ENCODE measurements around the gene CCR5.

The CCR5 gene

DNA sequence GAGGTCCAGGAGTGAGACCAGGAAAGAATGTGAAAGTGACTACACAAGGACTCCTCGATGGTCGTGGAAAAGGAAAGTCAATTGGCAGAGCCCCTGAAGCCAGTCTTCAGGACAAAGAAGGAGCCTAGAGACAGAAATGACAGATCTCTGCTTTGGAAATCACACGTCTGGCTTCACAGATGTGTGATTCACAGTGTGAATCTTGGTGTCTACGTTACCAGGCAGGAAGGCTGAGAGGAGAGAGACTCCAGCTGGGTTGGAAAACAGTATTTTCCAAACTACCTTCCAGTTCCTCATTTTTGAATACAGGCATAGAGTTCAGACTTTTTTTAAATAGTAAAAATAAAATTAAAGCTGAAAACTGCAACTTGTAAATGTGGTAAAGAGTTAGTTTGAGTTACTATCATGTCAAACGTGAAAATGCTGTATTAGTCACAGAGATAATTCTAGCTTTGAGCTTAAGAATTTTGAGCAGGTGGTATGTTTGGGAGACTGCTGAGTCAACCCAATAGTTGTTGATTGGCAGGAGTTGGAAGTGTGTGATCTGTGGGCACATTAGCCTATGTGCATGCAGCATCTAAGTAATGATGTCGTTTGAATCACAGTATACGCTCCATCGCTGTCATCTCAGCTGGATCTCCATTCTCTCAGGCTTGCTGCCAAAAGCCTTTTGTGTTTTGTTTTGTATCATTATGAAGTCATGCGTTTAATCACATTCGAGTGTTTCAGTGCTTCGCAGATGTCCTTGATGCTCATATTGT lies 10.8 kb upstream of the CCR5 start:
- DNase-seq, result no peak

DNA sequence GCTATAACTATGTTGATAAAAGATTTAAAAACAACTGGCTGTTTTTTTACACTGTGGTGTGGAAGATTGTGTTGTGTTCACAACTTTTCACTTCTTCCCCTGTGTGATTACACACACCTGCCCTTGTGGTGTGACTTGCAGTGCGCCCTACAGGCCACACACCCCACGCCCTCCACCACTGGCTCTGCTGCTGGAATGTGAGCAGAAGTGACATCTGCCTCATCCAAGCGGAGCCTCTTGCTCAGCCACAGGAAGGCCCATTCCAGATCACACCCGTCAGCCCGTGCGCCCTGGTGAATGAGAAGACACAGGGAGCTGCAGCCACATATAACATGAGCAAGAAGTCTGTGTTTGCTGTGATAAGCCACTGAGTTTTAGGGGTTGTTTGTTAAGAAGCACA lies 9.8 kb upstream of the CCR5 start:
- no peak for DNase-seq

DNA sequence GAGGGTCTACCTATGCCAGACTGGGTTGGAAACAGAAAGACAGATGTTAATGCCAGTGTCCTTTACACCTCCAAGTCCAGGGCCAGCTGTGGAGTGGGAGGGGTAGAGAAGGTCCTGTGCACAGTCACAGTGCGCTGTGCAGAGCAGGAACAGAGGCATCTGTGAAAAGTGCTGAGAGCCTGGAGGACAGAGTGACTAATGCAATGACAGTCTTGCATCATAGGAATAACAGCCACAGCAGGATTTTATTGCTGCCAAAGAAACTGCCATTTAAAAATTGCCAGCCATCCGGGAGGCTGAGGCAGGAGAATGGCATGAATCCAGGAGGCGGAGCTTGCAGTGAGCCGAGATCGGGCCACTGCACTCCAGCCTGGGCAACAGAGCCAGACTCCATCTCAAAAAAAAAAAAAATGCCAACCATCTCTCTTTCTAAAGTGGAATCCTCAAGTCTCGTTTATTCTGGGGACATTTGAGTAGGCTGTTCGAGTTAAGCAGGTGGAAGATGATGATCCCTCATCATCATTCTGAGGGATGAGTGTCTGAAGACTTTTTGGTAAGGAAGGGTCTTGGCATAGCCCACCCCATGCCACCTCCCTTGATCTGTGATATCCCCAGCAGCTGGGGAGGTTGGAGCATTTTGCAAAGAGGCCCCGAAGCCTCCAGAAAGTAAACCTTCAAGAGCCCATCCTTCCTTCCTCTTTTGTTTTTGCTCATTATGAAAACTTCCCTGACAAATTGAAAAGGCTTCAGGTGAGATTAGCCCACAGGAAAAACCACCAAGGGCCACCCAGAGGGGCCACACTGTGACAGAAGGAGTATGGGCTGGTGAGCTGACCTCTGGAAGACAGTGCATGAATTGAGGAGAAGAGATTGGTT lies 9.1 kb upstream of the CCR5 start:
- no peak for DNase-seq

DNA sequence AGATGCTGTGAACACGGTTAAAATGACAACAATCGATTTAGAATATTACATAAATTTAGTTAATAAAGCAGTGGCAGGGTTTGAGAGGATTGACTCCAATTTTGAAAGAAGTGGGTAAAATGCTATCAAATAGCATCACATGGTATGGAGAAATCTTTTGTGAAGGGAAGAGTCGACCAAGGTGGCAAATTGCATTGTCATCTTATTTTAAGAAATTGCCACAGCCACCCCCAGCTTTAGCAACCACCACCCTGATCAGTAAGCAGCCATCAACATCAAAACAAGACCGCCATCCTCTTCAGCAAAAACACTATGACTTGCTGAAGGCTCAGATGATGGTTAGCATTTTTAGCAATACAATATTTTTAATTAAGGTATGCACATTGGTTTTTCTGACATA lies 5.7 kb upstream of the CCR5 start:
- no peak for DNase-seq

DNA sequence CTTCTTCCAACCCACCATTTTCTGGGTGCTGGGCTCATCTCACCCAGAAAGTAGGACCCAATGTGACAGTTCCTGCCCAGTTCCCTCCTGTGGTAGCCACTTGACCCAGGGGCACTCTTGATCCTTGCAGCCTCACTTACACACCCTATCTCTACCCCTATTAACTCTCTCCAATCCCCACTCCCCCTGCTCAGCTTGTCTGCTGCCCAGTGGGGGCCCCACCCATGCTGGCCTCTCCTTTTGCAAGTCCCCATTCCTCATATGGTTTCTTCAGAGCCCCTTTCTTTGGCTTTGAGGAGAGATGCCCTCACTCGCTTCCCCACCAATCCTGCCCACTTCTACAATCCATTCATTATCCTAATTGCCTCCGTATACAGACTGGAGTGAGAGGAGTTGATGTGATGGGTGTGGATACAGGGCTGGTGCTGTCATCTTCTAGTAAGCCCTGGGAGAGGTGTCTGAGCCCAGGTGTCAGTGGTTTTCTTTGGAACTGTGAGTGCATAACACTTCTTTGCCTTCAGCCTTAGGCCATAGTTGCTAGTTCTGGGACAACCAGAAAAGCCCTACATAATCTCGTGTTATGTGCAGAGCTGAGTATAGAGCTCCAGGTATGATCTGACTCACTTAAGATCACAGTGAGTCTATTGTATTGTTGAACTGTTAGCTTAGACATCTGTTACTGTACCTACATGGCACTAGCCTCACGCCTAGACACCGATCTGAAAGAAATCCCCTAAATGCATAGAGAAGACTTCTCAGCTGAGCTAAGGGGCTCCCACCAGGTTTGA lies 4.8 kb upstream of the CCR5 start:
- DNase-seq, result no peak

DNA sequence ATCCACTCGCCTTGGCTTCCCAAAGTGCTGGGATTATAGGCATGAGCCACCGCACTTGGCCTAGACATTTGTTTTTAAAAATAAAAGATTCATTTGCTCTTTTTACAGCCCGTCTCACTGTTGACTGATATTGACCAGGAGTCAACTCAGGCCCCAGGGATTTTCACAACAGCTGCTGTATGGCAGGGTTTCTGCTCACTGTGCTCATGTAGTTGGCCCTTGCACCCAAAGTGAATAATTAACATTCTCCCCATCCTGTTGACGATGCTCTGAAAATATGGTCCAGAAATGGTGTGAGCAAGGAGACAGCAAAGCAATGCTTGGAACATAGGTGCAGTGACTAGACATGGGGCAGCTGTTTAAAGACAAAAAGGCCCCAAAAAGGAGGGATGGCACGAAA lies 2.9 kb upstream of the CCR5 start:
- no peak for DNase-seq

DNA sequence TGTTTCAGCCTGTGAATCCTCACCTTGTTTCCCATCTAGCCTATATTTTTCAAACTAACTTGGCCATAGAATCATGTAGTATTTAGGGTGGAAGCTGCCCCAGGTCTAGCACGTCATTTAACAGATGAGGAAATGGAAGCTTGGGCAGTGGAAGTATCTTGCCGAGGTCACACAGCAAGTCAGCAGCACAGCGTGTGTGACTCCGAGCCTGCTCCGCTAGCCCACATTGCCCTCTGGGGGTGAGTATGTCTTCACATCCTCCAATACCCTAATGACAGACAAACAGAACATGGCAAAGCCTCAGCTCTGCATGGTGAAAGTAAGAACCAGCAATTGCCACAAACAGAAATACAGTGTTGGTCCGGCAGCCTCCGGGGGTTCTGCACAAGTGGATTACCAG lies 2.2 kb upstream of the CCR5 start:
- no peak for DNase-seq

DNA sequence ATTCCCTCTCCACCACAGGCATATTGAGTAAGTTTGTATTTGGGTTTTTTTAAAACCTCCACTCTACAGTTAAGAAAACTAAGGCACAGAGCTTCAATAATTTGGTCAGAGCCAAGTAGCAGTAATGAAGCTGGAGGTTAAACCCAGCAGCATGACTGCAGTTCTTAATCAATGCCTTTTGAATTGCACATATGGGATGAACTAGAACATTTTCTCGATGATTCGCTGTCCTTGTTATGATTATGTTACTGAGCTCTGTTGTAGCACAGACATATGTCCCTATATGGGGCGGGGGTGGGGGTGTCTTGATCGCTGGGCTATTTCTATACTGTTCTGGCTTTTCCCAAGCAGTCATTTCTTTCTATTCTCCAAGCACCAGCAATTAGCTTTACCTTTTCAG lies 1.6 kb upstream of the CCR5 start:
- no peak for DNase-seq

DNA sequence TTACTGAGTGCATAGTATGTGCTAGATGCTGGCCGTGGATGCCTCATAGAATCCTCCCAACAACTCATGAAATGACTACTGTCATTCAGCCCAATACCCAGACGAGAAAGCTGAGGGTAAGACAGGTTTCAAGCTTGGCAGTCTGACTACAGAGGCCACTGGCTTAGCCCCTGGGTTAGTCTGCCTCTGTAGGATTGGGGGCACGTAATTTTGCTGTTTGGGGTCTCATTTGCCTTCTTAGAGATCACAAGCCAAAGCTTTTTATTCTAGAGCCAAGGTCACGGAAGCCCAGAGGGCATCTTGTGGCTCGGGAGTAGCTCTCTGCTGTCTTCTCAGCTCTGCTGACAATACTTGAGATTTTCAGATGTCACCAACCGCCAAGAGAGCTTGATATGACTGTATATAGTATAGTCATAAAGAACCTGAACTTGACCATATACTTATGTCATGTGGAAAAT lies 1.0 kb upstream of the CCR5 start:
- DNase-seq, result no peak

DNA sequence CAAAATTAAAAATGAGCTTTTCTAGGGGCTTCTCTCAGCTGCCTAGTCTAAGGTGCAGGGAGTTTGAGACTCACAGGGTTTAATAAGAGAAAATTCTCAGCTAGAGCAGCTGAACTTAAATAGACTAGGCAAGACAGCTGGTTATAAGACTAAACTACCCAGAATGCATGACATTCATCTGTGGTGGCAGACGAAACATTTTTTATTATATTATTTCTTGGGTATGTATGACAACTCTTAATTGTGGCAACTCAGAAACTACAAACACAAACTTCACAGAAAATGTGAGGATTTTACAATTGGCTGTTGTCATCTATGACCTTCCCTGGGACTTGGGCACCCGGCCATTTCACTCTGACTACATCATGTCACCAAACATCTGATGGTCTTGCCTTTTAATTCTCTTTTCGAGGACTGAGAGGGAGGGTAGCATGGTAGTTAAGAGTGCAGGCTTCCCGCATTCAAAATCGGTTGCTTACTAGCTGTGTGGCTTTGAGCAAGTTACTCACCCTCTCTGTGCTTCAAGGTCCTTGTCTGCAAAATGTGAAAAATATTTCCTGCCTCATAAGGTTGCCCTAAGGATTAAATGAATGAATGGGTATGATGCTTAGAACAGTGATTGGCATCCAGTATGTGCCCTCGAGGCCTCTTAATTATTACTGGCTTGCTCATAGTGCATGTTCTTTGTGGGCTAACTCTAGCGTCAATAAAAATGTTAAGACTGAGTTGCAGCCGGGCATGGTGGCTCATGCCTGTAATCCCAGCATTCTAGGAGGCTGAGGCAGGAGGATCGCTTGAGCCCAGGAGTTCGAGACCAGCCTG lies 984 bp downstream of the CCR5 start:
- no peak for DNase-seq

DNA sequence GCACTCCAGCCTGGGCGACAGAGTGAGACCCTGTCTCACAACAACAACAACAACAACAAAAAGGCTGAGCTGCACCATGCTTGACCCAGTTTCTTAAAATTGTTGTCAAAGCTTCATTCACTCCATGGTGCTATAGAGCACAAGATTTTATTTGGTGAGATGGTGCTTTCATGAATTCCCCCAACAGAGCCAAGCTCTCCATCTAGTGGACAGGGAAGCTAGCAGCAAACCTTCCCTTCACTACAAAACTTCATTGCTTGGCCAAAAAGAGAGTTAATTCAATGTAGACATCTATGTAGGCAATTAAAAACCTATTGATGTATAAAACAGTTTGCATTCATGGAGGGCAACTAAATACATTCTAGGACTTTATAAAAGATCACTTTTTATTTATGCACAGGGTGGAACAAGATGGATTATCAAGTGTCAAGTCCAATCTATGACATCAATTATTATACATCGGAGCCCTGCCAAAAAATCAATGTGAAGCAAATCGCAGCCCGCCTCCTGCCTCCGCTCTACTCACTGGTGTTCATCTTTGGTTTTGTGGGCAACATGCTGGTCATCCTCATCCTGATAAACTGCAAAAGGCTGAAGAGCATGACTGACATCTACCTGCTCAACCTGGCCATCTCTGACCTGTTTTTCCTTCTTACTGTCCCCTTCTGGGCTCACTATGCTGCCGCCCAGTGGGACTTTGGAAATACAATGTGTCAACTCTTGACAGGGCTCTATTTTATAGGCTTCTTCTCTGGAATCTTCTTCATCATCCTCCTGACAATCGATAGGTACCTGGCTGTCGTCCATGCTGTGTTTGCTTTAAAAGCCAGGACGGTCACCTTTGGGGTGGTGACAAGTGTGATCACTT lies 2.0 kb downstream of the CCR5 start:
- DNase-seq, result no peak

DNA sequence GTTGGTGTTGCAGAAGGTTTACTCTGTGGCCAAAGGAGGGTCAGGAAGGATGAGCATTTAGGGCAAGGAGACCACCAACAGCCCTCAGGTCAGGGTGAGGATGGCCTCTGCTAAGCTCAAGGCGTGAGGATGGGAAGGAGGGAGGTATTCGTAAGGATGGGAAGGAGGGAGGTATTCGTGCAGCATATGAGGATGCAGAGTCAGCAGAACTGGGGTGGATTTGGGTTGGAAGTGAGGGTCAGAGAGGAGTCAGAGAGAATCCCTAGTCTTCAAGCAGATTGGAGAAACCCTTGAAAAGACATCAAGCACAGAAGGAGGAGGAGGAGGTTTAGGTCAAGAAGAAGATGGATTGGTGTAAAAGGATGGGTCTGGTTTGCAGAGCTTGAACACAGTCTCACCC lies 4.0 kb downstream of the CCR5 start:
- DNase-seq, result no peak

DNA sequence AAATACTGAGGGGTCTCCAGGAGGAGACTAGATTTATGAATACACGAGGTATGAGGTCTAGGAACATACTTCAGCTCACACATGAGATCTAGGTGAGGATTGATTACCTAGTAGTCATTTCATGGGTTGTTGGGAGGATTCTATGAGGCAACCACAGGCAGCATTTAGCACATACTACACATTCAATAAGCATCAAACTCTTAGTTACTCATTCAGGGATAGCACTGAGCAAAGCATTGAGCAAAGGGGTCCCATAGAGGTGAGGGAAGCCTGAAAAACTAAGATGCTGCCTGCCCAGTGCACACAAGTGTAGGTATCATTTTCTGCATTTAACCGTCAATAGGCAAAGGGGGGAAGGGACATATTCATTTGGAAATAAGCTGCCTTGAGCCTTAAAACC lies 4.5 kb downstream of the CCR5 start:
- no peak for DNase-seq

DNA sequence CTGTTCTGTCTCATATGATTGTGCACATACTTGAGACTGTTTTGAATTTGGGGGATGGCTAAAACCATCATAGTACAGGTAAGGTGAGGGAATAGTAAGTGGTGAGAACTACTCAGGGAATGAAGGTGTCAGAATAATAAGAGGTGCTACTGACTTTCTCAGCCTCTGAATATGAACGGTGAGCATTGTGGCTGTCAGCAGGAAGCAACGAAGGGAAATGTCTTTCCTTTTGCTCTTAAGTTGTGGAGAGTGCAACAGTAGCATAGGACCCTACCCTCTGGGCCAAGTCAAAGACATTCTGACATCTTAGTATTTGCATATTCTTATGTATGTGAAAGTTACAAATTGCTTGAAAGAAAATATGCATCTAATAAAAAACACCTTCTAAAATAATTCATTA lies 5.1 kb downstream of the CCR5 start:
- no peak for DNase-seq

DNA sequence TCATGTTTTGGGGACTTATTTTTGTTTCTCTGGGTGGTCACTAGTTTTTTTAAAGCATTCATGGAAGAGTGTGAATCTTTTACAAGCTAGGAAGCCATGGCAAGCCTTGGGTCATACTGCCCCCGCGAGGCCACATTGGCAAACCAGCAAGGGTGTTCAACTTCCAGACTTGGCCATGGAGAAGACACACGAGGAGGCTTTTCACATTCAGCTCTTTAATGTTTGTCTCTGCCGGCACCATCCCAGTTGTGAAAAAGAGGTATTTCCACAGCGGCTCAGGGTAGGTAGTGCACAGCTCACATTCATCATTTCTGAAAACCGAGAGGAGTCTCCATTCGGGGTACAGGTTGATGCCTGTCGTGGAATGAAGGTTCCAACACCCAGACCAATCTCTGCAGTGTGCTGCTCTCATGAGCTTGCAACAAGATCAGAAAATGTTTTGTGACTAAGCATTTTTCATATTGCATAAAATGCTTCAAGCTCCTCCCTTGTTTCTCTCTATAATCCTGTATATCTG lies 7.7 kb downstream of the CCR5 start:
- DNase-seq, result peak; percentile 48

DNA sequence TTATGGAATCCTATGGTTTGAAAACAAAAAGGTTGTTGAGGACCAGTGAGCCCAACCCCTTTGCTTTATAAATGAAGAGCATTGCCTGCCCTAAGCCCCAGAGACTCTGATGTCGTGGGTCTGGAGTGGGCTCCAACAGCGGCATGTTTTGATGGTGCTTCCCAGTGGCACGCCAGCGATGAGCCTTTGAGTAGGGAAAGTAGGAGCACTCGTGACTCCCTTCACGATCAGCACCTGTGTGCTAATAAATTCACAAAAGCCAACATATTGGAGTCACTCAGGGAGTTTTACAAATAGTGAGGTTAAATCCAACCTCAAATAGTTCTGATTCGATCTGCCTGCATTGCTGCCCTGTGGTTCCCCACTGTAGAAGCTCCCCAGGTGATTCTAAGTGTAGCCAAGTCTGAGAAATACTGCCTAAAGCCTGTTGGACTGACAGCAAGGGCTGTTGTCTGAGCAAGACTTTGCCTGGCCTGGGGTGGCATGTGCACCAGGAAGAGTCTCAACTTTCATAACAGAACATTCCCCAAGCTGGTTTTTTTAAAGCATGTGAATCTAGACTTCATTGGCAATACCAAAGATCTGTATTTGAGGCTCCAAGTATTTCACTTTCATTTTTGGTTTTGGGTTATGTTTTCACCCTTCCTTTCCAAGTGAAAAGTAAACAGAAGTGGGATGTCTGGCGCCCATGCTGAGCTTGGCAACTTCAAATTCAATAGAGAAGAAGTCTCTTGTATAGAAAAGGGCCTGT lies 9.9 kb downstream of the CCR5 start:
- DNase-seq, result no peak

DNA sequence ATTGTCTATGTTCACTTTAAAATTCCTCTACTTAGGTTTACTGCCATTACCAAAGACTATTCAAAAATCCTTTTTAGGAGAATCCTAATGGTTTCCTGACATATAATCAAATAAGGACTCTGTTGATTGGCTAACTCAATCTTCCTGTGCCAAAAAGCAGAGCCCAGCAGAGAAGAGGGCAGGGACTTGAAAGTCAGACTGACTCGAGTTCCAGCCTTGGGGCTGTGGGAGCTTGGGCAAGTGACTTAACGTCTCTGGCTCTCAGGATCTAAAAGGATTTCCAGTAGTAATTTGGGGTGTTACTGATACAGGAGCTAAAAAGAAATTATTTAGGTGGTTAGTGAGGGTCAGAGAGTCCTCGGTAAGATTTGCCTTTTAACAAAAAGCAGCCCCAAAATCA lies 10.9 kb downstream of the CCR5 start:
- DNase-seq, result no peak

DNA sequence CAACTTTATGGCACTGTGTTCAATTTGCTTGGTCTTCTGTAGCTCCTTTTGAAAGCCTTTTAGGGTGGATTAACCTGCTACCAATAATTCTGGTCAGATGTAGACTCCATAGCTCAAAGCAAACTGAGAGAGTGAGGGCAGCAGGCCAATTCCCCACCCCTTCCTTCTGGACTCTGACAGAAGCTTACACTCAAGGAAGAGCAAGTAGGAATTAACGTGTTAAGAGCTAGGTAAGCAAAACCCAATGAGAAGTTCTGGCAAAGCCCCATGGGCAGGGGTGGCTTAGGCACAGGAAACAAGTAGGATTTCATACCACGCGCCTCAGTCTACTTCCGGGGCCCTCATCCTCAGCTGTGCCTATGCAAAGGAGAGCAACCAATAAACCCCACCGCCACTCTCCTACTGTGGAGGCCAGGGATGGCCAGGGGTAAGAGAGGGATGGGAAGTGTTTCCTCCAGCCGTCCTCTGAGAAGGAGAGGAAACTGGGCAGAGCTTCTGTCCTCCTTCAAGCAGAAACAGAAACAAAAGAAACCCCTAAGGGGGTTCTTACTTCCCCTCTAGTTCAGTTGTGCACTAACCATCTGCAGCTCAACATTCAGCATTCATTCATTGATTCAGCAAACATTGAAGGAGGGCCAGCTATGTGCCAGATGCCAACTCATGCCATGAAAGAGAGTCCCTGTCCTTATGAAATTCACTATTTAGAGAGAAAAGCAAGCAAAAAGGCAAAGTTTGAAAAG lies 12.6 kb downstream of the CCR5 start:
- no peak for DNase-seq

DNA sequence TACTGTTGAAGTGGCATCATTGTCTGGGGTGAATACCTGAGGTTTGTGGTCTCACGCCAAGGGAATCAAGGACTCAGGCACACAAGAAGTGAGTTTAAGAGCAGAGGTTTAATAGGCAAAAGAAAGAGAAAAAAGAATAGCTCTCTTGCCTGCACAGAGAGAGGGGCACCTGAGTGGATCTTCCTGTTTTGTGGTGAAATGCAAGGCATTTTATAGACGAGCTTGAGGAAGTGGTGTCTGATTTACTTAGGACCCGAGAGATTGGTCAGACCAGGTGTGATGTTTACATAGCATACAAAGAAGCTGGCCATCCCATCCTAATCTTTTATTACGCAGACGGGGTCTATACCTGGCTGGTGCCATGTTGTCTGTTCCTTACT lies 13.2 kb downstream of the CCR5 start:
- DNase-seq, result no peak

DNA sequence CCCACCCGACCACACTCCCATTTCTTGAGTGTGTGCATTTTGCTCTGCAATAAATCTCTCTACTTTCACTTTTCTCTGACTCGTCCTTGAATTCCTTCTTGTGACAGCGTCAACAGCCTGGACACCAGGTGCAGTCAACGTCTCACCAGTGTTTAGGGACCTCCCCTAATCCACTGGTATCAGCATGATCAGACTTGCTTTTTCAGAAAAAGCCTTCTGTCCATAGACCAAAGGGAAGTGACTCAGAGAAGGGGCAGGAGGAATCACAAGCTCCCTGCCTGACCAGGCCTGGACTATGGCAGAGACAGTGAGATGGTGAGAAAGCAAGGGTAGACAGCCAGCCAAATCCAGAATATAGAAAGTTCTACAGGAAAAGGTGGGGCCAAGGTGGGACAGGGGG lies 15.5 kb downstream of the CCR5 start:
- no peak for DNase-seq
